Ecto neural progenitor cell (in vitro differentiated cells): ENCODE measurements around the gene PPP1R7.

Experiments used
- DNase-seq: peaks from one replicate; pipeline ENCODE4 v3.0.0-alpha.2; 2018; ENCODE audit warnings: low spot score

The PPP1R7 gene

DNA sequence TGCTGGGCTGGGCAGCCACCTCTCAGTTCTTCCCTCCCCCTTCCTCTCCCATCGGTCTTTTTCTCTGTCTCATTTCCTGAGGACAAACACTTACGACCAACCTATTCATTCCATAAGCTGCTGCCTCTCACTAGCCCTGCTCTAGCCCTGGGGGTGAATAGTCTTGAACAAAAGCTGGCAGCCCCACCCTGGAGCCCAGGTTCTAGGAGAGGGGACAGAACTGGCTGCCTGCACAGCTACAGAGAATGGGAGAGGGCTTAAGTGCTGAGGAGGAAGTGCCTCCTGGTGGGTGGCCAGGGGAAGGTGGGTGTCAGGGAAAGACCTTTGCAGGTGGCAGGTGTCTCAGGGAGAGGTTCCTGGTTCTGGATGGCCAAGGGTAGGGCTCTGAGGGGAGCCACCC, 61.0 kb downstream of the PPP1R7 start:
- DNase-seq, result no peak

DNA sequence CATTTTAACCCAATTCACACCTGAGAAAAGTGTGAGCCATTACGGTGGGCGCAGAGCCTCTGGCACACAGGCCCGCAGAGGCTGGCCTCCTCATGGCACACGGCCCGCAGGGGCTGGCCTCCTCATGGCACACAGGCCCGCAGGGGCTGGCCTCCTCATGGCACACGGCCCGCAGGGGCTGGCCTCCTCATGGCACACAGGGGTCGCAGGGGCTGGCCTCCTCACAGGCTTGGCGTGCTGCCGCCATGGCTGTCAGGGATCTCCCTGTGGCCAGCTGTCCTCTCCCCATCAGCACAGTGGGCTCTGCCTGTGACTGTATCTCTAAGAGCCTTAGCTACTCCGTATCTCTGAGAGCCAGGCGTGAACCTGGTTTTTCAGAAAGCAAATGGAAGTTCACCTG, 62.8 kb downstream of the PPP1R7 start:
- no peak for DNase-seq

DNA sequence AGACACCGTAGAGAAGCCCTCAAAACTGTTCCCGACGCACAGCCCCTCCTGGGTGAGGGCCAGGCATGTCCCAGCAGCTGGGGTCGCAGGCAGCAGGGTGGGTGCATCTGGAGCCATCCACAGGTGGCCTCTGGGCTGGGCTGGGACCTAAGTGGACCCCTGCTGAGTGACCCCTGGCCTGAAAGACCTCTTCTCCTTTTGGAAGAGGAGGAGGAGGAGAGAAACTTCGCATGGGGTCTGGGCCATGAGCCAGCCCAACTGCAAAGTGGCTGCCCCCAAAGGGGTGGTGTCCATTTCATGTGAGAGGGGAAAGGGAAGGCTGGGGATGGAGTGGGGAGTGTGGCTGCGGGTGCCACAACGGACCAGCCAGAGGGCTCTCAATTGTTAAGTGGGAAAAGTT, 63.3 kb downstream of the PPP1R7 start:
- DNase-seq, result no peak

DNA sequence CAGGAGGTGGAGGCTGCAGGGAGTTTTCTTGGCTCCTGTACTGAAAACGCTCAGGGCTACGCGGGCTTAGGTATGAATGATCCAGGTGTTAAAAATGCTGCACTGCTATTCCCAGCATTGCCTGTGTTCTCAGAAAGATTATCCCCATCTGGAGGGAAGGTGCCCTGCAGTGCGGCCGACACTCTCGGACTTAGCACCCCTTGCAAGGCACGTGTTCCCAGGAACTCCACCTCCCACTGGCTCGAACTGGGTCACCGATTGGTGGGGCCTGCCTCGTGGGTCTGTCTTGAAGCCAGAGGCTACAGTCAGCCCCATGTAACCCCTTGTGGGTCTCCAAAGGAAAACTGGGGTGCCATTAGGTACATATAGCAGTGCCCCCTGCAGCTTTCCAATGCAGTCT, 63.9 kb downstream of the PPP1R7 start:
- no peak for DNase-seq

DNA sequence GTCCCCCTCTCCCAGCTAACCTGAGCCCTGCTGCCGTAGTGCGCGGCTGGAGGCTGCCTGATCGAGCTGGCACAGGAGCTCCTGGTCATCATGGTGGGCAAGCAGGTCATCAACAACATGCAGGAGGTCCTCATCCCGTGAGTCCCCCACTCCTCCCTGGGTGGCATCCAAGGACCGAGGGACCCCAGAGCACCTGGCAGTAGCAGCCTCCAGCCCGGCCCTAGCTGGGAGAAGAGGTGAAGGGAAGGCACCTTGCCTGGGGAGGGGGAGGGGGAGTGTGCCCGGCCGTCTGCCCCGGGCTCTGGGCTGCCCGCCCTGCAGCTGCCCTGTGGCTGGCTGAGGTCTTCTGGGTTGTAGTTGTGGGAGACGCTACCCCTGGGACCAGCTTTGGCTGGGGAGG, 64.5 kb downstream of the PPP1R7 start:
- DNase-seq, result no peak

DNA sequence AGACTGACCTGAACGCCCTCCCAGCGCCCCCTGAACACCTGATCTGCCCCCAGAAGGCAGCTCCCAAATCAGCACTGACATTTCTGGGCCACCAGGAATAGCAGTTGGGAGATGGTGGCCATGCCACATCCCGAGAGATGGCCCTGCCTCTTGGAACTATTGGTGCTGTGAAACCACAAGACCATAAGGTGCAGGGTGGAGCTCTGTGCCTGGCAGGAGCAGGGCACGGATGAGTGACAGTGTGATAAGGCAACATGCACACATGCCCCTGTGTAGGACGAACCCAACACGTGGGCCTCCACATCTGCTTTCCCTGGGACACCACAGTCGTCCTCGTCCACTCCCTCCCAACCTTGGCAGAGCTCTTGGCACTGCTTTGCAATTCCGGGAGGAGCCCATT, 65.2 kb downstream of the PPP1R7 start:
- no peak for DNase-seq

DNA sequence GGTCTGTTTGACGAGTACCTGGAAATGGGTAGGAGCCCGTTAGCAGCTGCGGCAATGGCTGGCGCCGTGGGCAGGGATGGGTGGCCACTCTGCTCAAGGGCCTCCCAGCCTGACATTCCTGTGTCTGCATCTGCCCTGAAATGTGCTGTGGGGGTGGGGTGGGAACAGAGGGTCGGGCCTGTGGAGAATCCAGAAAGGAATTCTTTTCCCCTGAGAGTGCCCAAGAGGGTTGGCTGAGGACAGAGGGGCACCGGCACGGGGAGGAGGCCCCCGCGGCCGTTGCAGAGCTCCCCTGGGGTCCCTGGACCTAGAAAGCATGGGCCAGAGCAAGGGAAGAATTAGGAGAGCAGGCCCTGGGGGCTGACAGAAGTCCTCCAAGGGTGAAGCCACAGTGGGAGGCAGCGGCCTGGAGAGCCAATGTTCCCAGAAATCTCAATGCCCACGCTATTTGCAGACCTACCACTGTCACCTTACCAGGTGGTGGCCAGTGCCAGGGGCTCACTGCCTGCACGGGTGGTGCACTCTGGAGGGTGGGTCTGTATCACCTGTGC, 66.0 kb downstream of the PPP1R7 start:
- DNase-seq, result peak; percentile 65

DNA sequence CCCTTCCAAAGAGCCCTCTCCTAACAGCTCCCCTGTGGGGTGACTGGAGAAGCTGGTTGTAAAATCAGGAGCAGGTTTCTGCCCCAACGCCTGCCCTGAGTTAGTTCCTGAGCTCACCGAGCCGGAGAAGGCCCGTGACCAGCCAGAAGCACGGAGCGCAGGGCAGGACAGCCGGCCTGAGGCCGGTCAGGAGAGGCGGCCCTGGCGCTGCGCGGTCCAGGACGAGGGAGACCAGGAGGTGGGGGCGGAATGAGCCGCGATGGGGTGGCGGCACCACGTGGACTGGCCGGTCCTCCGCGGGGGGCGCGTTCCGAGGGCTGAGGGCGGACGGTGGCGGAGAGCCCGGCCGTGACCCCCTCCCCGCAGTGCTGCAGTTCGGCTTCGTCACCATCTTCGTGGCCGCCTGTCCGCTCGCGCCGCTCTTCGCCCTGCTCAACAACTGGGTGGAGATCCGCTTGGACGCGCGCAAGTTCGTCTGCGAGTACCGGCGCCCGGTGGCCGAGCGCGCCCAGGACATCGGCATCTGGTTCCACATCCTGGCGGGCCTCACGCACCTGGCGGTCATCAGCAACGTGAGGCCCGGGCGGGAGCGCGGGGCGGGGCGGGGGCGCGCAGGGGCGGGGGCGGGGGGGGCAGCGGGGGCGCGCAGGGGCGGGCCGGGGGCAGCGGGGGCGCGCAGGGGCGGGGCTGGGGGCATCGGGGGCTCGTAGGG, 67.2 kb downstream of the PPP1R7 start:
- peak; percentile 84 for DNase-seq

DNA sequence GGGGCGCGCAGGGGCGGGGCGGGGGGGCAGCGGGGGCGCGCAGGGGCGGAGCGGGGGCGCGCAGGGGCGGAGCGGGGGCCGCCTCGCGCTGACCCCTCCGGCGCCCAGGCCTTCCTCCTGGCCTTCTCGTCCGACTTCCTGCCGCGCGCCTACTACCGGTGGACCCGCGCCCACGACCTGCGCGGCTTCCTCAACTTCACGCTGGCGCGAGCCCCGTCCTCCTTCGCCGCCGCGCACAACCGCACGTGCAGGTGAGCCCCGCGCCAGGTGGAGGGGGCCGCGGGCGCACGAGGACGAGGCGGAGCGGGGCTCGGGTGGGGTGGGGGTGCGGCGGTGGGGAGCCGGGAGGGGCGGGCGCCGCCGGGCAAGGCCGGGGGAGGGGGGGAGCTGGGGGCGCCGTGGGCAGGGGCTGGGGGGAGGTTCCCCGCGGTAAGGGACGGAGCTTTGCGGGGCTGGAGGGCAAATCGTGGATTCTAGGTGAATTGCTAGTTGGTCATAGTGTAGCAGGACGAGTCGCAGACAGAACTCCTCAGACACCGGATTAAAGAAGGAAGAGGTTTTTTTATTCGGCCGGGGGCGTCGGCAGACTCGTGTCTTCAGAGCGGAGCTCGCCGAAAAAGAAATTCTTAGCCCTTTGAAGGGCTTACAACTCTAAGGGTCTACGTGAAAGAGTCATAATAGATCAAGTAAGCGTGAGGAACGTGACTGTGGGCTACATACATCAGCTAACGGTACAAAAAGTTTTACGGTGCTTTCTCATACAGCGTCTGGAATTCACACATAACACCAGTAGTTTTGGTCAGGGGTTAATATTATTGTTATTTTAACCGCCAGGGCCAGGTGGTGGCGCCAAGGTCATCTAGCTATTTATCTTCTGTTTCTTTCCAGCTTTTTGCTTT, 68.1 kb downstream of the PPP1R7 start:
- peak; percentile 75 for DNase-seq

DNA sequence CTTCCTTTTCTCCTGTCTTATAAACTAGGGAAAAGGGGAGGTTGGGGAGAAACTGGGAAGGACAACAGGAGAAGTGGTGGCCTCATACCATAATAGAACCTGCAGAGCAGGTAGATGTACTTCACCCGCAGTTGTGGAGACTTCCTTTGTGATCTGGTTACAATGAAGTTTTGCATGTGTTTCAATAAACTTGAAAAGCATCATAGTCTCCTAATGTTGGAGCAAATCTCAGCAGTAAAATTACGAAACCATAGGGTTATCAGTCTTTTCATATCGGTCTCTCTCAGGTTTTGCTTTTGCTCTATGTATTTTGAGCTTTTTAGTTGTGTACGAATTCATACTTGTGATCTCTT, 68.7 kb downstream of the PPP1R7 start:
- no peak for DNase-seq

DNA sequence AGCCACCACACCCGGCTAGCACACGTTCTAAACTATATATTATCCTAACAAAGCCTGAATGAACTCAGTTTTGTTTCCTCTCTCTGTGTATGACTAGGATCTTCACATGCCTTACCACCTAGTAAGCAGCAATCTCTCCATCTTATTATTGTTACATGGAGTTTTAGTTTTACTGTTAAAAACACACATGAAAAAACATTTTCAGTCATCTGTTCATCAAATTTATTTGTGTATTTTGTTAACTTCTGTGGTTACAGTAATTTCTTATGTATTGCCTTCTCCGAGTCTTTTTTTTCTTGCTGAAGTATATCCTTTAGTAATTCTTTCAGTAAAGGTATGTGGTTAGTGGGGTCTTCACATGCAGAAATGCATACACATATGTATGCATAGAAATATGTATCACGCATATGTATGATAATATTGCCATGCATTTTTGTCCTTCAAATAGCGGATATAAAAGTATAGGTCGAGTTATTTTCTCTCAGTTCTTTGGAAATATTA, 69.6 kb downstream of the PPP1R7 start:
- DNase-seq, result no peak

DNA sequence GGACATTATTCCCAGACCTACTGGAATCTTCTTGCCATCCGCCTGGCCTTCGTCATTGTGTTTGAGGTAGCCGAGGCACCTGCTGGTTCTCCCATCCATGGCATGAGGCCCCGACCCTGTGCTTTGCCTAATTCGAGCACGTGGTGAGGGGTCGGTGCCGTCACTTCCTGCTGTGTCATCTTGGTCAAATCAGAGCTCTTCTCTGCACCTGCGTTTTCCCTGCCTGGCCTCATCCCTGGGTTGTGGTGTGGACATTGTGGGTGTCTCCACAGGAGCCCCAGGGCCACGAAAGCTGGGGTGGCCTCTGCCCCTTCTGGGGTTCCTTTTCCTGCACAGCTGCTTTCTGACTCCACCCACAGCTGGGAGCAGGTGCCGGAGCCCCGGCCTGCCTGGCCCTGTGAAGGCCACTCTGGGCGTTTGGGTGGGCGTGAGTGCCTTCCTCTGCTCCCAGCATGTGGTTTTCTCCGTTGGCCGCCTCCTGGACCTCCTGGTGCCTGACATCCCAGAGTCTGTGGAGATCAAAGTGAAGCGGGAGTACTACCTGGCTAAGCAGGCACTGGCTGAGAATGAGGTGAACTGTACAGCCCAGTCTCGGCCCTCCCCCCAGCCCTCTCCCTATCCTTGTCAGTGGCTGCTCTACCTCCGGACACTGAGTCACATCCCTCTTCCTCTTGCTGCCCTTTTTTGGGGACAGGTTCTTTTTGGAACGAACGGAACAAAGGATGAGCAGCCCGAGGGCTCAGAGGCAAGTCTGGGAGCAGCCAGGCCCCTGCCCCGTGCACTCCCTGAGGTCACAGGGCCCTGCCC, 73.1 kb downstream of the PPP1R7 start:
- DNase-seq, result no peak

DNA sequence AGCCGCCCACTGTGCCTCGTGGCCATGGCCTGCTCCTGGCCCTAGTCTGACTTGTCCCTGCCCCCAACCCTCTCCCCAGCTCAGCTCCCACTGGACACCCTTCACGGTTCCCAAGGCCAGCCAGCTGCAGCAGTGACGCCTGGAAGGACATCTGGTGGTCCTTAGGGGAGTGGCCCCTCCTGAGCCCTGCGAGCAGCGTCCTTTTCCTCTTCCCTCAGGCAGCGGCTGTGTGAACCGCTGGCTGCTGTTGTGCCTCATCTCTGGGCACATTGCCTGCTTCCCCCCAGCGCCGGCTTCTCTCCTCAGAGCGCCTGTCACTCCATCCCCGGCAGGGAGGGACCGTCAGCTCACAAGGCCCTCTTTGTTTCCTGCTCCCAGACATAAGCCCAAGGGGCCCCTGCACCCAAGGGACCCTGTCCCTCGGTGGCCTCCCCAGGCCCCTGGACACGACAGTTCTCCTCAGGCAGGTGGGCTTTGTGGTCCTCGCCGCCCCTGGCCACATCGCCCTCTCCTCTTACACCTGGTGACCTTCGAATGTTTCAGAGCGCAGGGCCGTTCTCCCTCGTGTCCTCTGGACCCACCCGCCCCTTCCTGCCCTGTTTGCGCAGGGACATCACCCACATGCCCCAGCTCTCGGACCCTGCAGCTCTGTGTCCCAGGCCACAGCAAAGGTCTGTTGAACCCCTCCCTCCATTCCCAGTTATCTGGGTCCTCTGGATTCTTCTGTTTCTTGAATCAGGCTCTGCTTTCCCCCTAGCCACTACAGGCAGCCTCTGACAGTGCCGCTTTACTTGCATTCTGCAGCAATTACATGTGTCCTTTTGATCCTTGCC, 74.0 kb downstream of the PPP1R7 start:
- DNase-seq, result peak; percentile 62

DNA sequence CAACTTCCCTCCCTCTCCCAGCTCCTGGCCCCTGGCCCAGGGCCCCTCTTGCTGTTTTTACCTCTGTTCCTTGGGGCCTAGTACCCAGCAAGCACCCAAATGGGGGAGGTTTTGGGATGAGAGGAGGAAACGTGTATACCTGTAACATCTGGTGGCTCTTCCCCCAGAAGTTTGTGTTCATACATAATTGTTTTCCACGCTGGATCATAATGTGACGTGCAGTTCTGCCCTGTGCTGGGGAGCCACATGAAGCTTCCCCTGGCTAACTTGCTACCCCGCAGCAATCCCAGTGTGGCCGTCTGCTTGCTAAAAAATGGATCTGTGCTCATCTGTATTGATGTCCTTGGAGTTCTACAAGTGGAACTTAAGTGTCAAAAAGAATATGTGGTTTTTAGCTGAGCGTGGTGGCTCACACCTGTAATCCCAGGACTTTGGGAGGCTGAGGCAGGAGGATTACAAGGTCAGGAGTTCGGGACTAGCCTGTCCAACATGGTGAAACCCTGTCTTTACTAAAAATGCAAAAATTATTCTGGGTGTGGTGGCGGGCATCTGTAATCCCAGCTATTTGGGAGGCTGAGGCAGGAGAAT, 74.7 kb downstream of the PPP1R7 start:
- DNase-seq, result no peak

DNA sequence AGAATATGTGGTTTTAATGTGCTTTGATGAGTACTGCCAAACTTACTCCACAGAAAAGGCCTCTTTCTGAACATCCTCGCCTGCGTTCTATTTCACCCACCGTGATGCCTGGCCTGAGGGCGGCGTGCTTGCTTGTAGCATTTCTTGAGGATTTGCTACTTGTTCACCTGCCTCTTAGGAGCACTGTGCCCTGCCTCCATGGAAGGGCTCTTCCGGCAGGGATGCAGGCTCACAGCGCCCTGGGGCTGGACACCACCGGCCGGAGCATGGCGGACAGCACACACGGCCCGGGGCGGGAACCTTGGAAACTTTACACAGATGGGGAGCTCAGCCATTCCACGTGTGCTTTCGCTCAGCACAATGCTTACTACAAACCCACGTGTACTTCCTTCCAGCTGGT, 75.3 kb downstream of the PPP1R7 start:
- DNase-seq, result no peak

DNA sequence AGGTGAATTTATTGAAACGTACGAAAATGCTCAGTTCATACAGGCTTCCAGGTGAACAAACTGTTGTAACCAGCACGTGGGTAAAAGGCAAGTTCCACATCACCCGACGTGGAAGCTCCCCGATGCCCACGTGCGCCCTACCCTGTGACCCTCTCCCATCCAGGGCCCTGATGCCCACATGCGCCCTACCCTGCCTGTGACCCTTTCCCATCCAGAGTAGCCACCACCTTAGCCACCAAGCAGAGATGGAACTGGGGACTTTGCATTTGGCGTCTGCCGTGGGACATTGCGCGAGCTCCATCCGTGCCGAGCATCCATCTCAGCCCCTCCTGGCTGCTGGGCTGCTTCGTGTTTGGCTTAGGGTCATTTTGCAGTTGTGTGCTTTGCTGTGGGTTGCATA, 75.7 kb downstream of the PPP1R7 start:
- DNase-seq, result no peak

DNA sequence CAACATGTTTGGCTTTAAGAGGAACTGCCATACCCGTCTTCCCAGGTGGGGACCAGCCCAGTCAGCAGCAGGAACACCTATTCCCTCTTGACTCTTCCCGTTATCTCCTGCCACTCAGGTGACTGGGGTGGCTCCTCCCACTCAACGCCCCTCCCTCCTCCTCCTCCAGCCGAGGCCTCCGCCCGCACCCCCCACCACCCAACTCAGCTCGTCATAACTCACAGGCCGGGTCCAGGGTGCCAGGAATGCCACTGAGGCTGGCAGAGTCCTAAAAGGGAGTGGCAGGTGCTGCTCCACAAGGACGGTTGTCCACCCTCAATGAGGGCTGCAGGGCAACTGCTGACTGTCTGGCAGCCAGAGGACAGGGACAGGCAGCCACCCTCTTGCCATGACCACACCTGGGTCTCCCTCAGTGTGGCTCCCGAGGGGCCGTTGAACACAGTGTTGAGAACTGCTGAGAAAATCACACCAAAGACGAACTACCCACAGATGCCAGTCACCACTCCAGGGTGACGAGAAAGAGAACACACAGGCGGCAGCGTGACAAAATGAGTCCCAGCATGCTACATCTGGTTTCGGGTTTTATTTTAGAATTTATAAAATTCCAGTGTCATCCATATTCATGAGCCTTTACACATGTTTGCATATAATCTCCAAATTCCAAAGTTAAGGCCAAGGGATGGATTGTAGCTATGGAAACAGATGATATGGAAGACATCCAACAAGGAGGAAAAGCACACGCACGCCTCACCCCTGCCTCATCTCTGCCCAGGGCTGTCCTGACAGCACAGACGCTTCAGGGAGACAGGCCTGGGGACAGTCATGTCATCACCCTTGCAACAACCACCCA, 76.7 kb downstream of the PPP1R7 start:
- no peak for DNase-seq

DNA sequence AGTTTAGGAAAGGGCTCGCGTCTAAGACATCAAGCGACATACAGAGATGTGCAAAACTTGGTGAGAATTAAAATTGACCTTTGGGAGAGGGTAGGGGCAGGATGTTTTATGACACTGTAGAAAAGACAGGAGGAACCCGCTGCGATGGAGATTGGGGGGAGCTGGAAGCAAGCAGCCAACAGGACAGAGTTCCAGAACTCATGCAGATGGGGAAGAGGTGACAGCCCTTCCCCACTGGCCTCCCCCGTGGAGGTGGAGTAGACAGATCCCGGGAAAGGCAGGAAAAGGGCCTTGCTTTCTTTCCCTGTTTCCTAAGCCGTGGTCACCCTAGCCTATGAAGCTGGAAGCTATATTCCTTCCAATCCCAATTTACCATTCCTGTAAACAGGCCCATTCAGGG, 77.3 kb downstream of the PPP1R7 start:
- DNase-seq, result no peak

DNA sequence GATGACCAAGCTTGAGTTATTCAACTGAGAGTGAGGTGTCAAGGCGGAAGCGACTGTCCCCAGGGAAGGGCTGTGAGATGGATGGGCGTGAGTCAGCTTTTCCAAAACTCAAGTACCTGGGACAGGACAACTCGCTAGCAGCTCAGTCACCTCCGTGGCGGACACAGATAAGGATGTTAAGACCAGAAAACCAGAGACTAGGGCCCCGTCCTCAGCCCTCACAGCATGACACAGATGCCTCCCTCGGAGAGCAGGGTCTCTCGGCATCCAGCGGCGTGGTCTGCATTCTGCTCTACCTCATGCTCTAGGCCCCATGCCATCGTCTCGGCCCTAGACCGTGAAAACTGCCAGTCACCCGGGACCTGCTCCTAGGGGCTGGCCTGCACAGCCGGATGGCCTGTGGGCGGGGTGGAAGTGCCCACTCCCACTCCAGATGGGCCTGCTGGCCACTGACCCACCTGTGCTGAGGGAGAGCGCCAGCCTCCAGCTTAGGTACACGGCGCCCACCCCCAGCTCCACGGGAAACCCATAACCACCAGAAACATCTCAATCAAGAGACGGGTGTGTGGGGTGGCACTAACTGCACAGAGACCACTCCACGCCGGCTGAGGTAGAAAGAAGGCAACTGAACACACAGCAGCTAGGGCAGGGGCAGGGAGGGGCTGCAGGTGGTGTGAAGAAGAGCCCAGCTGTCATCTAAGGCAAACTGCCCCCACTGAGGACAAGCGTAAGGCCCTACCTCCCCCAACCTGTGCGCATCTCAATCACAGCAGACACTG, 78.0 kb downstream of the PPP1R7 start:
- DNase-seq, result no peak
